GM18858 (cell line): ENCODE data around the gene TRIM59.
A peak's percentile ranks its signal among the peaks of the same experiment; 100 is the strongest.
"Not testable (repeated sequence)": the region's sequence is repeated elsewhere in the genome, so short reads cannot be mapped to it uniquely, and the experiment has no call there.

Experiments used
- ATAC-seq: cut with Tn5 transposase; IDR thresholded peaks from one replicate; pipeline ENCODE4 v1.9.1; 2021; ENCODE audit not compliant: unreplicated experiment

TRIM59 gene

GRCh38 chr3:160455846-160456245 lies 6.3 kb upstream of the TRIM59 start:
- no peak for ATAC-seq

- ATAC-seq: no peak
These were observed 5.4 kb upstream of the TRIM59 start for GRCh38 chr3:160454995-160455394.

DNA sequence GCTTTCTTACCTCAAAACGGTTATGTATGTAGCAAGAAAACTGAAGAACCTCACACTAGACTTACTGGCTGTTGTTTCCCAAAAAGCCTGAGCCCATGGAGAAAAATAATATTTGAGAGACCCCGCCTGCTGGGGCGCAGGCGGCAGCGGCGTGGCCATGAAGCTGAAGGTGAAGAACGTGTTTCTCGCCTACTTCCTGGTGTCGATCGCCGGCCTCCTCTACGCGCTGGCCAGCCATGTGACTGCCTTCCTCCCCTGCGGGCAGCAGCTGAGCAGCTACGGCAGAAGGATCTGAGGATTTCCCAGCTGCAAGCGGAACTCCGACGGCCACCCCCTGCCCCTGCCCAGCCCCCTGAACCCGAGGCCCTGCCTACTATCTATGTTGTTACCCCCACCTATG lies 2.7 kb upstream of the TRIM59 start:
- not testable (repeated sequence) for ATAC-seq

DNA sequence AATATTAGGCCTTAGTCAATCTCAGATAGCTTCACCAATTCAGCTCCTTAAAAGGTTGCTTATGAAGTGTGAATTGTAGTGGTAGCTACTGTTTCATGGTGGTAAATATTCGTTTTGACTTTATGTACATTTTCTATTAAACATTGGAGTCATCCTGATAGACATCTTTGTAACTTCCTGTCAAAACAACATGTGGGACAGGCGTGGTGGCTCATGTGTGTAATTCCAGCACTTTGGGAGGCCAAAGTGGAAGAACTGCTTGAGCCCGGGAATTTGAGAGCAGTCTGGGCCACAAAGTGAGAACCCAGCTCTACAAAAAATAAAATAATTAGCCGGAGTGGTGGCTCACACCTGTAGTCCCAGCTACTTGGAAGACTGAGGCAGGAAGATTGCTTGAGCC lies 2.0 kb upstream of the TRIM59 start:
- ATAC-seq: no peak

- ATAC-seq: no peak
These were observed 1.3 kb upstream of the TRIM59 start for GRCh38 chr3:160450846-160451245.

DNA sequence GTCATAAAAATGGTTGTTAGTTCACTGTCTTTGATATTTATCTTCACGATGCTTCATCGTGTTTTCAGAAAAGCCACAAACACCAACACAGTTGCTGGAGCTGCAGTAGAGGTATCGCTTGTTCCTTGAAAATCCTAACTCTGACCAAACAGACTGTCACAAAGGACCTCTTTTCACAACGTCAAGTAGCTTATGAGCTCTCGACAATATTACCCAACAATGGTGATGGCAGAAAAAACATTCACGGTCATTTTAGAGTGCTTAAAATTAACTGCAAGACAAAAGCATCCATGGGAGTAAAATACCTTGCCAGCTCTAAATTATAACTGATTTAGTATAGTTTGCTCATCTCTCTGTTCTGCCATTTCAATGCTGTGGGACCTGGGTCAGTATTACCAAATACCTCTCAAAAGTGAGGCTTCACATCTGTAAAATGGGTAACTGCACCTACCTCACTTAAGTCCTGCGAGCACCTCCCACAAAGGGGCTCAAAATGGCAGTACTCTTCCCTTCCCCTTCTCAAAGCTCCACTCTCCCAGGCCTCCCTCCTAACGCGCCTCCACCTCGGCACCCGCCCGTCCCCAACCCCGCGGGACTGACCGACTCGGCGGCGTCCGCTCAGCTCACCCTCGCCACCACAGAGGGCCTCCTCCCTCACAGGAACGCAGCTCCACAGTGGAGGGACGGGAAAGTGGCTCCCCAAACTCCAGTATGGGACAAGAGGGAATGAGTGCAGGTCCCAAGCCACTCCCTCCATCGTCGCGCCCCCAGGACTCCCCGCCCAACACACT lies 546 bp downstream of the TRIM59 start:
- ATAC-seq: peak; percentile 21

DNA sequence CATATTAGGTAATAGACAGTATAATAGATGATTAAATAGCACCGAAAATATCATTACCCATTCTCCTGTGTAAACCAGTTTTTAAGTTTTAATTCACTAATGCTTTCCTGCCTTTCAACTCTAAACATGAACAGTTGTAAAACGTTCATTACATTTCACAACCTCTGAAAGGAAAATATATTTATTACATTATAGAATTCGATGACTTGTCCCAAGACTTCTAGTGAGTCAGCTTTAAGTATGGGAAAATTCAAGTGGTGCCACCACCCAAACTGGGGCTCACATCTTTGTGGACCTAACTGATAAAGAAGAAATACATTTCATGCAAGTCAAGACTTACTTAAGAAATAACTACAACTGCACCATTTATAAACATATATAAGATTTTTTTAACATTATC lies 2.0 kb downstream of the TRIM59 start:
- no peak for ATAC-seq

GRCh38 chr3:160446522-160447056 lies 3.0 kb downstream of the TRIM59 start:
- no peak for ATAC-seq

DNA sequence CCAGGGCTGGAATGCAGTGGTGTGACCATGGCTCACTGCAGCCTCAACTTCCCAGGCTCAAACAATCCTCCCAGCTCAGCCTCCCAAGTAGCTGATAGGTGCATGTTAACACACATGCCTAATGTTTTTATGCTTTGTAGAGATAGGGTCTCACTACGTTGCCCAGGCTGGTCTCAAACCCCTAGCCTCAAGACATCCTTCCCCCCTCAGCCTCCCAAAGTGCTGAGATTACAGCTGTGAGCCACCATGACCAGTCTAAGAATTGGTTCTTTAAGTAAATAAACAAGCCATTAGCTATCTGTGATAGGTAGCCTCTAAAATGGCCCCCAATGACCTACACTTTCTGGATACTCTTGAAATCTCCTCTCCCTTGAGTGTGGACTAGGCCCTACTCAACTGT lies 3.7 kb downstream of the TRIM59 start:
- no peak for ATAC-seq

GRCh38 chr3:160444411-160444810 lies 5.2 kb downstream of the TRIM59 start:
- ATAC-seq: no peak

- ATAC-seq: no peak
These were observed 8.9 kb downstream of the TRIM59 start for GRCh38 chr3:160440687-160441086.

GRCh38 chr3:160437083-160437455 lies 12.5 kb downstream of the TRIM59 start:
- ATAC-seq: no peak

- ATAC-seq: no peak
These were observed 13.8 kb downstream of the TRIM59 start for GRCh38 chr3:160435747-160436146.

DNA sequence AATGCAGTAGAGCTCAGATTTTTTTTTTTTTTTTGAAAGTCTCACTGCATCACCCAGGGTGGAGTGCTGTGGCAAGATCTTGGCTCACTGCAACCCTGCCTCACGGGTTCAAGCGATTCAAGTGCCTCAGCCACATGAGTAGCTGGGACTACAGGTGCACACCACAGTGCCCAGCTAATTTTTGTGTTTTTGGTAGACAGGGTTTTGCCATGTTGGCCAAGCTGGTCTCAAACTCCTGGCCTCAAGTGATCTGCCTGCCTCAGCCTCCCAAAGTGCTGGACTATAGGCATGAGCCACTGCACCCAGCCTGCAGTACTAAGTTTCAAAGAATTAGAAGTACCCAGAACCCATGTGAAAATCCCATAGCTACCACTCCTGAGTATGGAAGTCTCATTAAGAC lies 14.5 kb downstream of the TRIM59 start:
- no peak for ATAC-seq

DNA sequence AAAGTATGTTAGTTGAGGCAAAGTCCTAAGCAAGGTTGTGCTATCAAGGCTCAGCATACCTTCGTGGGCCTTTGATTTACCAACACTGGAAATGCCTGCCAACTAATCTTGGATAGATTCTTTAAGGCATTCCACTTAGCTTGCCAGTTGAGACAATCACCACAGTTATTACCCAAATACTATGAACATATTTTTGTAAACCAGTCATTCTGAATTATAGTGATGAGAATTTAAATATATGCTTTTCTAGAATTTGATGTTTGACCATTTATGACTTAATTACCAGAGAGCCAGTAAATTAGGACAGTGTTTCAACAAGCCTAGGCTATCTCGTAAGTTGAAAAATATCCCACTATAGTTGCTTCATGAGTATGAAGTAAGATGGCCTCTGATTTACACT lies 15.5 kb downstream of the TRIM59 start:
- ATAC-seq: no peak

DNA sequence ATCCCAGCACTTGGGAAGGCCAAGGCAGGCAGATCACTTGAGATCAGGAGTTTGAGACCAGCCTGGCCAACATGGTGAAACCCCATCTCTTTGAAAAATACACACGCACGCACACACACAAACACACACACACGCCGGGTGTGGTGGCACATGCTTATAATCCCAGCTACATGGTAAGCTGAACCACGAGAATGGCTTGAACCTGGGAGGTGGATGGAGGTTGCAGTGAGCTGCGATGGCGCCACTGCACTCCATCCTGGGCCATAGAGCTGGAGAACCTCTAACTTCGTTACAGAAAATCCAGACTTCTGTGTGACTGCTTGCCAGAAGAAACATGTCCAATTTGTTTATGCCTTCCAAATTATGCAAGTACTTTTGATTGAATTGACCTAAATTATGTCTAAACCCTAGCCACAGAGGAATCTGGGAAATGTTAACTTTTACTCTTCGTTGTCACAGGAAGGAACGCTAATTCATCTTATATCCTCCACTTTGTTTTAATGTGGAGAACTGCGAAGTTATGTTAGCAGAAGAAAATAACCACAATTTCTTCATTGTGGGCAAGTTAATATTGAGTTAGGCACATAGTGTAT lies 21.7 kb downstream of the TRIM59 start:
- ATAC-seq: no peak

- ATAC-seq: no peak
These were observed 32.3 kb downstream of the TRIM59 start for GRCh38 chr3:160417311-160417710.

GRCh38 chr3:160413613-160414248 lies 35.9 kb downstream of the TRIM59 start:
- ATAC-seq: peak; percentile 85

DNA sequence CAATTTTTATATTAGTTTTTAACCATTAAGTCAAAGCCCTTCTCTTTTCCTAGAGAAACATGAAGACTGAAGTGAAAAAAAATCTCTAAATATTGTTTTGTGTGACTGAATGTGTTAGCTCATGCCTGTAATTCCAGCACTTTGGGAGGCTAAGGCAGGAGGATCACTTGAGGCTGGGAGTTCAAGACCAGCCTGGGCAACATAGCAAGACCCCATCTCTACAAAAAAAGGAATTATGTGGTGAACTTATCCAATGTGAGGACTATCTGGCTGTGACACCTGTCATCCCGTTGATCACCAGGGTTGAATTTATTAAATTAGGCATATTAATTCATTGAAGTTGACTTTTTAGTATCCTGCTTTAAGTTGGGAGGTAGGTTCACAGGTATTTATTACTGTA lies 37.1 kb downstream of the TRIM59 start:
- ATAC-seq: no peak

- no peak for ATAC-seq
These were observed 39.6 kb downstream of the TRIM59 start for GRCh38 chr3:160409812-160410610.

- ATAC-seq: no peak
These were observed 45.7 kb downstream of the TRIM59 start for GRCh38 chr3:160403796-160404470.
